Germinal center (tissue), 1 donor: ENCODE measurements around the gene SNORC.

Experiments used
- DNase-seq: peaks from one replicate; pipeline ENCODE4 v3.0.0; 2012; ENCODE audit warnings: mixed read lengths, low spot score

SNORC gene

DNA sequence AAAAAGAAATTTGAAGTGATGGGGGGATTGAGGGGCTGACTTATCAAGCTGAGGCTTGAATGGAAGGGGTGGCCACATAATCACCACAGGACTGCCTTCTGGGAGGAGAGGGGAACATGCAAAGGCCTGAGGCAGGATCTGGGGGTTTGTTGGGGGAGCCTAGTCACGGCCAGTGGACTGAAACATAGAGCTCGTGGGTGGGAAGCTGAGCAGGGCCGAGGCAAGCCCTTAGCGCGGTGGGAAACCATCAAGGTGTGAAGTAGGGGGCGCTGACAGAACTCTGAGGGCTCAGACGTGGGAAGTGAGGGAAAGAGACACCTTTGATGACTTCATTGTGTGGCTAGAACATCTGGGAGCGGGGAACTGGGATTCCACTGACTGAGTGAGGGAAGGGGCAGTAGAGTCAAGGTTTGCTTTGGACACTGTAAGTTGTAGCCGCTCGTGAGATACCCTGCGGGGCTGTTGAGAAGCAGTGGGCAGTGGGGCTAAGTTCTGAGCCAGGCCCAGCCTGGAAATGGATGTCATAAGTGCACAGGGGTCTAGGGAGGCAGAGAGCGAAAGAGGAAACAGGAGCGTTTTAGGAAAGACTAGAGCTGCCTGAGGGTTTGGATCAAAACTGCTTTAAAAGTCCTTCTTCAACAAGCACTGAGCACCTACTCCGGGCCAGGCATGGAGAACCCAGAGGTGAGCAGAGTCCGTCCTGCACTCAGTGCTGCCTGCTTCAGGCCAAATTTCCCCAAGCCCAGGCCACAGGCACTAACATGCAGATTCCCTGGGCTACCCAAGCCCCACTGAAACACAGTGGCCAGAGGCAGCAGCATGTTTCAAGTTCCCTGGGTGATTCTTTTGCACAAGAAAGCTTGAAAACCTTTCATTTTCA is 686 bp upstream of the SNORC start:
- DNase-seq = no peak

DNA sequence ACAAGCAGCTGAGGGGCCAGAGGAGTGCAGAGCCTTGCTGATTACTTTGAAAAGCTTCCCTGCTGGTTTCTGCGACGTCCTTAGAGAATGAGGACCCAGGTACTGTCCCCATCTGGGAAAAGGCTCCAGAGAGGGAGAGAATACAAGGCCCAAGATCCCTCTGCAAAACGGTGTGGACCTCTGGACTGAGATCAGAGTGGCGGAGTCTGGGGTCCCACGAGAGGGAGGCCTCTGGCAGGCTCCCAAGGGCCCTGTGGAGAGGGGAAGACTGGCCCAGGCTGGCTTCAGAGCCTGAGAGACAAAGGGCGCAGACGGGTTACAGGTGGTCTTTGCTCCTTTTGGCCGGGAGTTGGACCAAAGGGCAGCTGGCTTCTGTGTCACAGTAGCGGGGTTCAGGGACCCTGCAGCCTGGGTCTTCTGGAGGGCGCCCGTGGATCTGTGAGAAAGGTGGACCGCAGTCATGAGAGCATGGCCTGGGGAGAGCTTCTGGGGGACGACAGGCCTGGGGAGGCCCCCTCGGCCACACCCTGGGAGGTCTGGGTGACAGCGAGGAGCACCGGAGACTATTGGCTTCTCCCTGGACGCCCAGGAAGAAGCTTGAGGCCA is 805 bp downstream of the SNORC start:
- no peak for DNase-seq

DNA sequence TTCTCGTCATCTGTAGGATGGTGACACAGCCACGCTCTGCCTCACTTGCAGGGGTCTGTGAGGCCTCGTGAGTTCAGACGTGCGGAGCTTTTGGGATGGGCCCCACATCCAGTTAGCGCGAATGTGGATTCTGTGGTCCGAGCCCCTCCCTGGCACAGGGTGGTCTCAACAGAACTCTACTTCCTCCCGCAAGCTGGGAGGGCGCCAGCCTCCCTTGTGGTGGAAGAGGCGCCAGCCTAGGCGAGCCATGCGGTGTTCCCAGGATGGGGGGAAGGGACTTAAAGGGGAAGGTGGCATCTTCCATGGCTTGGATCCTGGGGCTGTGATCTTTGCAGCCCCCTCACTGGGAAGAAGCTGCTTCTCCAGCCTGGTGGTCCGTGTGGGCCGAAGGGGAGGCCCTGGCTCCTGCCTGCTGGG is 1.4 kb downstream of the SNORC start:
- no peak for DNase-seq

DNA sequence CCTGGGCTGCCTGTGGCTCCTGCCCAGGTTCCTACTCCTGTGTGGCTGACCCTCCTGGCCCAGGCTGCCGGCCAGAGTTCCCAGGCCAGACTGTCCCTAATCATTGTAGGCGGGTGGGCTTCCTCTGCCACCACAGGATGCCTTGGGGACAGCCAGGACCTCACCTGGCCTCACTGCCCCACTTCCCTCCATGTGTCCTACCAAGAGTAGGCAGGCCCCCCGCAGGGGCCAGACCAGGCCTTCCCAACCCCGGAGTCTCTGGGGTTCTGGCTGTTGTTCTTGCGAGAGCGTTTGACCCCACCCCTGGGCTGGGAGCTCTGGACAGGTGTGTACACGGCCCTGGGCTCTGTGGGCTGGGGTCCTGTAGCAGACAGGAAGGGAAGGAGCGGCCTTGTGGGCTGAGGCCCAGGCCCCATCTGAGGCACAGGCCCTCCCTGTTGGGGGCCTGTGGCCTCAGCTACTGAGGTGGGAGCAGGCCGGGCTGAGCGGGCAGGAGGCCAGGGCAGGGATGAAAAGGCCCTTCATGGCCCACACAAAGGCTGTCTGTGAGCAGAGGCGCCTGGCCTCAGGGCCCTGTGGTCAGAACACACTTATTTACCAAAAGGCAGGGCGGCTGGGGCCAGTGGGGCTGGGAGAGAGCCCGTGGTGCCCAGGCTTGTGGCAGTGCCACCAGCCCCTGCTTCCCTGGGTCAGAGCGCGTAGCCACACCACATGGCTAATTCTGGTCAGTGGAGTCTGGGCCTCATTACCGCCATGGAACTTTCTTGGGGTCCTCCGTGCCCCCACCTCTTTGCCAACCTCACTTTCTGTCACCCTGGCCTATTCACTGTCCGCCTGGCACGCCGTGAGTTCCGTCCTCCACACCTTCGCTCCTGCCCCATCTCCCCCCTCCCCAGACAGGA is 2.0 kb downstream of the SNORC start:
- no peak for DNase-seq

DNA sequence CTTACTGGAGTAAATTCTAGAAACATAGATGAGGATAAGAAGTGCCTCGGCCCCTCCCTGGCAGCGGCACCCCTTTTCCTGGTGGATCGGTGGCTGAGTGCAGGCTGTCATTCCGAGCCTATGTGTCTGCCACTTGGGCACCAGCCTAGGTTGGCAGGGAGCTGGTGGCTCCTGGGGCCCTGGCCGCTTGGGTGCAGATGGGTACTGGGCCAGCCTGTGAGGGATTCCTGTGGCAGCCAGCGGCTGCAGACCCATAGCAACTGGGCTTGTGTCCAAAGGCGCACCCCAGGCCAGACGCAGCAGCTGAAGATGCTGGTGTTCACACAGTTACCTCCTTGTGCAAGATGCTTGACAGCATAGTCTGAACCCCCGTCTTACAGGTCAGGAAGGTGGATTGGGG is 2.8 kb downstream of the SNORC start:
- DNase-seq = no peak

DNA sequence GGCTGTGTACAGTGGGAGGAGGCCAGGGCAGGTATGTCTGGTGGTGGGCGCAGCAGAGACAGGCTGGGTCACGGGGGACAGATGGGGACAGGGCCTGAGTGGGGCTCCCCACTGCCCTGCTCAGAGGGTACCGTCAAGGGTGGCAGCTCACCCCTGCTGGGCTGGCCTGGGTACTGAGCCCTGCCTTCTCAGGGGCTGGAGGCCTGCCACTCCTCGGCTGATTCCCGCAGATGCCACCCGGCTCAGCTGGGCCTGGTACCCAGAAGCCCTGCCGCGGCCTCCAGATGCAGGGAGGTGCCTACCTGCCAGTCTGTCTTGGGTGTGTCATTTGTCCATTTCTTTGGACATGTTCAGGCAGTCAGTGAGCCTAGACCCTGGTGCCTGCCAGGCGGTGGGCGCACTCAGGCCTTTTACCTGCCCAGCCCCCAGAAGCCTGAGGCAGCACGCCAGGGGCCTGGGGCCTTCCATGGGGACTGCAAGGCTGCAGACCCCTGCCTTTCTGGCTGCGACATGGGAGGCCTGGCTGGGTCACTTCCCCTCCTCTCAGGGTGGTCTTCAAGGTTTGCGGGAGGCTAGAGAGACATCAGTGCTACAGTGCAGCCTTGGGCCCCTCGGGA is 3.3 kb downstream of the SNORC start:
- DNase-seq = no peak

DNA sequence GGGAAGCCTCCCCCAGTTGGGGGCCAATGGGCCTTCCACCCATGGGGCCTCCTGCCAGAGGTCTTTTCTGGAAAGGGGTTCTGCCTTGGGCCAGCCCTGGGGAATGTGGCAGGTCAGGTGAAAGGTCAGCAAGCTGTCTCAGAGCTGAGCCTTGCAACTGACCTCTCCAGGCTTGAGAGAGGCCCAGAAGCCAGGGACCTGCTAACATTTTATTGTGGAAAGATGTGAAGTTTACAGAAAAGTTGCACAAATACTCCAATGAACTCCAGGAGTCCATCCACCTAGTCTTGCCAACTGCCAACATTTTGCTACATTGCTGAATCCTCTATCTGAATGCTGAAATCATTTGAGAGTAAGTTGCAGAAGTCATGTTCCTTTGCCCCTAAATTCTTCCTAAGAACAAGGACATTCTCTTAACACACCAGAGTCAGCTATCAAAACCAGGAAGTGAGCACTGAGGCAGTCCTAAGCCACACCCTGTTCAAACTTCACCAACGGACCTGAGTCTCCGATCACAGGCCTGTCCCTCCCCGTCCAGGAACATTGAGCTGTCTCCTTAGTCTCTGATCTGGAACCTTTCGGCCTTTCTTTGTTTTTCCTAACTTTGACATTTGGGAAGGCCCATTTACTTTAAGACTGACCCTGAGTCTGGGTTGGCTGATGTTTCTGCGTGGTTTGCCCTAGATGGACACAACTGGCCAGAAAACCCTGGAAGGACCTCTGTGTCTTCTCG is 4.0 kb downstream of the SNORC start:
- no peak for DNase-seq

DNA sequence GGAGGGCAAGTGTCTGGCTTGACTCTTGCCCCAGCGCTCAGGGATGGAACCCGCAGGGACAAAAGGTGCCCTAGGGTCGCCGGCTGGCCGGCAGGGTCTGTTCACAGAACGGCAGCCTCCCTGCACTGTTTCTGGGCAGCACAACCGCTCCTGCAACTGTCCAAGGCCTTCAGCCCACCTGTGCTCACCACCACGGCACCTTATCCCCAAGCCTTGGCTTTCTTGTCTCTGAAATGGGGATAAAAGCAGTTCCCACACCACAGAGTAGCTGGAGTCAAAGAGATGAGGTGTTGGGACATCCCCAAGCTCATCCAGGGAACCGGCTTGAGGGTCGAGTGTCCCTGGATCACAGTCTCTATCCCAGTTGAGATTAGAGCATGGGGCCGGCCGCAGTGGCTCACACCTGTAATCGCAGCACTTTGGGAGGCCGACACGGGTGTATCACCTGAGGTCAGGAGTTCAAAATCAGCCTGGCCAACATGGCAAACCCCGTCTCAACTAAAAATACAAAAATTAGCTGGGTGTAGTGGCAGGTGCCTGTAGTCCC is 4.7 kb downstream of the SNORC start:
- DNase-seq = no peak

DNA sequence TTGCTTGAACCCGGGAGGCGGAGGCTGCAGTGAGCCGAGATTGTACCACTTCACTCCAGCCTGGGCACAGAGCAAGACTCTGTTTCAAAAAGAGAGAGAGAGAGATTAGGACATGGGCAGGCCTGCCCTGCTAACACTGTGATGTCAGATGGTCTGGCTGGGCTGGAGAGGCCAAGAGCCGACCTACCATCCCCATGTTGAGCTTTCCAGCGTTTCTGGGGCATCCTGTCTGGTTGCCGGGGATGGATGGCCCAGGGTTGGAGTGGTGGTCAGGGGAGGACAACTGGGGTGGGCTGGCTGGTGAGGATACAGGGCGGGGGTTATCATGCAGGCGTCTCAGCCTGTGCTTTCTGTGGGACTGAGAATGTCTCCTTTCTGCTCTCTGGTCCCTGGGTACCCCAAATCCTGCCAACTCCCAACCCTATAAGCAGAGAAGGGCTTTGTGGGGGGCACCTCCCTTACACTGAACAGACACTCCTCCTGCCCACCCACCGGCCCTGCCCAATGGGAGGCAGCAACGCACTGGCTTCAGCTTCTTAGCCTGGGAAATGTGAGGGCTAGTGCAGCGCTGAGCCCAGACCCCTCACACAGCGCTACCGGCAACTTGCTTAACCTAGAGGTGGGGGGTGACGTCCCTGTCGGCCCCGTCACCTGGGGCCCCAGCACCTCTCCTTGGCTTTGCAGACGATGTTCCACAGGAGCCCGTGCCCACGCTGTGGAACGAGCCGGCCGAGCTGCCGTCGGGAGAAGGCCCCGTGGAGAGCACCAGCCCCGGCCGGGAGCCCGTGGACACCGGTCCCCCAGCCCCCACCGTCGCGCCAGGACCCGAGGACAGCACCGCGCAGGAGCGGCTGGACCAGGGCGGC is 5.4 kb downstream of the SNORC start:
- peak; percentile 17 for DNase-seq

DNA sequence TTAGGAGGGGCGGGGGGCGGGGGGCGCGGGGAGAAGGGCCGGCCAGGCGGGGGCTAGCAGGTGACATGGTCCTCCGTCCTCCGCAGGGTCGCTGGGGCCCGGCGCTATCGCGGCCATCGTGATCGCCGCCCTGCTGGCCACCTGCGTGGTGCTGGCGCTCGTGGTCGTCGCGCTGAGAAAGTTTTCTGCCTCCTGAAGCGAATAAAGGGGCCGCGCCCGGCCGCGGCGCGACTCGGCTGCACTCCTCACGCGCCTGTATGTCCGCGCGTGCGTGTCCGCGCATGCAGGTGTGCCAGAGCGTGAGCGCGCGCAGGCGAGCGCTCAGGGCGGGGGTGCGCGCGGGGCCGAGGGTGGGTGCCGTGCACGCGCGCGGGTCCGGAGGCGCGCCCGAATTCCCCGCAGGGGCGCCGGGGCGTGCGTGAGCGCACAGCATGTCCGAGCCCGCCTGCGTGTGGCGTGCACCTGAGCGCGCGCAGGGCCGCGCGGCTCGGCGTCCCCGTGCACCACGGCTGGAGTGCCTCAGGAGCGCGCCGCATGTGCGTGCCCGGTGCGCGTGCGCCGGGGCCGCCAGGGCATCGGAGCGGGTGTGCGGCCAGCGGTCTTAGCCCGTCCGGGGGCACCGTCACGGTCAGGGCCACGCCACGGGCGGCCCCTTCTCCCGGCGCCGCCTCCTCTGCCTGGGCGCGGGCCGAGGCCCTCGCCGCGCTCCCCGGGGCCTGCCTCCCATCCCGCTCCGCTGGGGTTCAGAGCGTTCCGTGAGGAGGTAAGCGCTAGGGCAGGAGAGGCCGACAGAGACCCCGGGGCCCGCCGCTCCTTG is 6.3 kb downstream of the SNORC start:
- peak; percentile 70 for DNase-seq

DNA sequence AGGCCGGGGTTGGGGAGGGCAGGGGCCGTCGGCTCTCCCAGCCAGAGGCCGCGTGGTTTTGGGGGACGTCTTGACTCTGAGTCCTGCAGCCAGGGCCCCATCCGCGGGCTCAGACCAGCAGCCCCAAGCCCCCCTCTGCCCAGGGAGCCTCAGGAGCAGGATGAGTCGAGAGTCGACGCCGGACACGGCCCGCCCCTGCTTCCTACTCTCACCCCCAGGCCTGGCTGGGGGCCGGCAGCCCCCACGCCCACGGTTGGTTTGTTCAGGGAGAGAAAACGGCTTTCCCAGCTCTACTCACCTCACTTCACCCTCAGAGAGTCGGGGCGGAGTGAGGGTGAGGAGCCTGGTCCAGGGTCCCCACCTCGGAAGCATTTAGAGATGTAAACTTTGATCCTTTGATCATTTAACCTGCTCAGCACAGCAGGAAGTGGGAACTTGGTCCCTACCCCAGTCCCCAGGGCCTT is 6.9 kb downstream of the SNORC start:
- no peak for DNase-seq

DNA sequence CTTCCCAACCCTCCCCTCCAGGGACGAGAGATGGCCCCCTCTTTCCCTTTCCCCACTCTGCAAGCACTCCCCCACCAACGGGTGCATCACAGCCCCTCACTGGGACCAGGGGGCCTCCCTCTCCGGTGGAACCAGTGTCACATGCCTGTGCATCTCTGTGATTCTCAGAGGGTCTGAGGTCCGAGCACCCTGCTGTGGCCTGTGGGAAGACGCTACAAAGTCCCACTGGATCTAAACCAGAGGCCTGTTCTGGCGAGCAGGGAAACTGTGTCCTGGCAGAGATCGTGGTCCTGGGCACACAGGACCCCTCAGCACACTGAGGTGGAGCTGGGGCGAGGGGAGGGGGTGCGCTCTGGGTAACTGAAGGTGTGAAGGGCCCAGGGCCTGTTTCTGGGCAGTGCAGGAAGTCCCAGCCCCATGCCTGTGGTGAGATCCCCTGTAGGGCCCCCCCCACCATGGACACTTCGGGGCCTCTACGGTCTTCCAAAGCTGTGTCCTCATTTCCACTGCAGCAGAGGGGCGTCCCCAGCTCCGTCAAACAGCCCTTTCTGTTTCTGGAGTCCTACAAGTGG is 8.0 kb downstream of the SNORC start:
- DNase-seq = no peak

DNA sequence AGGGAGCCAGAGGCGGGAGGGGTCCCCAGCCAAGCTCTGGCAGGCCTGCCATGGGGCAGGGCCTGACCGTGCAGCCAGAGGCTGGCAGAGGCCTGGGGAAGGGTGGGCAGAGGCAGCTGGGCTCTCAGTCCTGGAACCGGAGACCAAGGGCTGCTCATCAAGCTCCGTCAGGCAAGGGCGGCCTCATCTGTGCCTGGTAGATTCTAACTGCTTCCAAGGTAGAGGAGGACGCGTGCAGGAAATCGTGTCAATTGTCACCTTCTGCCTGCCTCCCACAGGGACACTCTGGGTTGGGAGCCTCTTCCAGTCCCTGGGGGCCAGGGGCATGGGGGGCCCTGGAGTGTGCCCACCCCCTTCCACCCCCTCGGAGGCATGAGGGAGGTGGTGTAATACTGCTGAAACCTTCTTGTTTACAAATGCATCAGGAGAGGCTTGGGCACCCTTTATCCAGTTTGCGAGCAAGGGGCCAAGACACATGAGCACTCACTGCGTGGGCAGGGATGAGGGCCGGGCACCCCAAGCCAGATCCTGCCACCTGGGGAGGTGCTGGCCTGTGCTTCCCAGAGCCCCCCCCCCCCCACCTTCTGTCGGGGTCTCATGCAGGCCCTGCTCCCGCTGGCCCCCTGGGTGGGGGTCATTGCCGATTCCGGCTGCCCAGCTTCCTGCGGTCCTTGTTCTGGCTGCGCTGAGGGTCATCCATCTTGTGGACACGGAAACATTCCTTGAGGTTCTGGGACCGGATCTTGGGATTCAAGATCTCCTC is 9.0 kb downstream of the SNORC start:
- no peak for DNase-seq

DNA sequence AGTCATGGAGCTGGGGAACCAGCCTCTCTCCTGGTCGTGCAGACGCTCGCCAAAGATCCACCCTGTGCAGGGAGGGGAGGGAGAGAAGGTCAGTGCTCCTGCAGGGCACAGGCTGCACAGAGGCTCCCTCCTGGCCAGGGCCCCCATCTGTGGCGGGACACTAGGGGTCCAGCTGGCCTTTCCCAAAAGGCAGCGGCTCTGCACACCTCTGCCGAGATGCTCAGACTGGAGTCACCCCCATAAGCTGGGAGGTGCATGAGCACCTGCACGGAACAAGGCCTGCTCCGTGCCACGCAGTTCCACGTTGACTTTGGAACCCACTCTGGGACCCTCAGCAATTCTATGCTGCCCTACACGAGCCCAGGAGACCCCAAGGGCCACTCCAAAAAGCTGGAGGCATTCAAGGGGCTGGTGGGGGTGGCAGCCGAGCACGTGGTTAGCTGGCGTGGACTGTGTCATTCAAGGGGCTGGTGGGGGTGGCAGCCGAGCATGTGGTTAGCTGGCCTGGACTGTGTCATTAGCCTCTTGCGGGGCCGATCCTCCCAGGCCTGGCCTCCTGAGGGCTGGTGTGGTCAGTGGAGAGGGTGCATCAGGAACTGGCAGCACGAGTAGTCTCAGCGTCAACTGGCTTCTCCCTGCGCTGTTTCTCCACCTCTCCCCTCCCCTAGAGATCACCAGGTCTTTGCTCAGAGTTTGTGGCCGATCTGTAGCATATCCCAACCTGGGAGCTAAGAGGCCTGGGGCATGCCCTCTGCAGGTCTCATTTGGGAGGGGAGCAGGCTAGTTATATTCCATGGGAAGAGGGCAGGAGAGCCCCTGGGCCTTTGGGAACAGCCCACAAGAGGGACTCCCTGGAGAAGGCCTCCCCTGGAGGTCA is 9.8 kb downstream of the SNORC start:
- DNase-seq = no peak

DNA sequence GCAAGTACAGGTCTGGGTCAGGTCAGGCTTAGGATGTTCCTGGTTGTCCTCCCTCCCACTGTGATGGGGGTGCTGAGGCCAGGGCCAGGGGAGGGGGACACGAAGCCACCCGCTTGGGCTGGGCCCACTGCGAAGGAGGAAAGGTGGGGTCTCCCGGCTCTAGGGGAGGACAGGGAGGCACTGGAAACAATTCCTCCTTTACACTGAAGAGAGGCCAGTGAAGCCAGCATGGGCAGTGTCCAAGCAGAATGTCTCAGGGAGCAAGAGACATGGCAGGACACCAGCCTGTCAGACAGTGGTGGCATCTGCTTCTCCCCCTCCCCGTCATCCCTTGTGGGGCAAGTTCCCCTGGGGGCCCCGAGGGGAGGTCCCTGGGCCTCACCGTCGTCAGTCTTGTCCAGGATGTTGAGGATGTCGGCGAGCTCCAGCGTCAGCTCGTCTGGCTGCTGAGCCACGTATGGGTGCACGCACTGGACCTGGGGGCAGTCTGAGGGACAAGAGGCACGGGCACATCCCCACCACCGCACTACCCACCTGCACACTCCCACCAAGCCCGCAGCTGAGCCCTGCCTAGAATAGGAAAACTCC is 10.8 kb downstream of the SNORC start:
- no peak for DNase-seq

DNA sequence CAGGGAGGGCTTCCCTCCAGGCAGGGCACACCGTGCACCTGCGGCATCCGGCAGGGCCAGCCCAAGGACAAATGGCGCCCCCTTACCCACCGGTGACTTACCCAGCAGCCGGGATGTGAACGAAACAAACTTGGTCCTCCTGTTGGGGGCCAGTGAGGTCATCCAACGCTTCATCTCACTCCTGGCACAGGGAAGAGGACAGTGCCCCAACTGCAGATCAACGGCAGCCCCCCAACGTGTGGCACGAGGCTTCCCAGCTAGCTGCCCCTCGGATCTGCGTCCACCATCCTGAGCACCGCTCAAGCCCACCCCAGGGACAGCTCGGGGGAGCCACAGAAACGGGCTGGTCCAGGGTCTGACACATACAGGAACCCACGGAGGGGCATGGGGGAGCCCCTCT is 12.0 kb downstream of the SNORC start:
- DNase-seq = no peak
